ENCODE results near the gene CD46.

The CD46 gene

DNA sequence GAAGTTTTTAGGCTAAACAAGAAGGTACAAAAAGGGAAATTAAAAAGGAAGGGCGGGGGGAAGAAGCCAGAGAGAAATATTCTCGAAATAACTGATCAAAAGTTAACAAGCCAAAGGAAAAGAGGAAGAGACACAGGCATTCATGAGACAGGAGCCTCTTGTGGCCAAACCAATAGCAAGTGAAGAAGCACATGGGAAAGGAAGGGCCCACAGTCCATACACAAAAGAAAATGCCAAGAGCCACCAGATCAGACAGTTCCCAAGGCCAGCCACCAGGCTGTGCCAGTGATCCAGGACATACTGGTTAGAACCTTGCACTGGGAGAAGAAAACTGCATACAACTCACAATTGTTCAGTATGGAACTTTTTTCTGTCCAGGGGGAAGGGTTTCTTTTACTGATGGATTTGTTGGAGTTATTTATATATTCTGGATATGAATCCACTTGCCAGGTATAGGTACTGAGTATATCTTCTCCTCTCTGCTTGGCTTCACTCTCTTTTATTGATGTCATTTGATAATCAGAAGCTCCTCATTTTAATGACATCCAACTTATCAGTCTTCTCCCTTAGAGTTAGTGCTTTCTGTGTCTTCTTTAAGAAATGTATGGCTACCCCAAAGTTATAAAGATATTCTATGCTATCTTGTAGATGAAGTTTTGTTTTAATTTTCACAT is 76.8 kb downstream of the CD46 start:
- peak; percentile 54 for DNase-seq (ENCODE audit: low read depth)

DNA sequence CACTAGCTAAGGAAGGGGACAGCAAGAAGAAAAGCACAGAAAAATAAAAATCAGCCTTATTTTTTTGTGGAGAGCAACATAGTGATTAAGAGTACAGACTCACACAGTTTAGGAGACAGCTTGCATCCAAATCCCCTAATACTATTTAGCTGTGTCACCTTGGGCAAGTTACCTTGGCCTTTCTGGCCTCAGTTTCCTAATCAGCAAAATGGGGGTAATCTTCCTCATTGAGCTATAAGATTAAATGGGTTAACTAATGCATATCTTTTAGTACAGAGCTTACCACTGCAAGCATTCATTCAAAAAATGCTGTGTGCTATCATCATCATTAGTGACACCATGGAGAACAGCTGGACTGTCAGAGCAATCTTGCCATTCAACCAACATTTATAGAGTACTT is 77.7 kb downstream of the CD46 start:
- DNase-seq (ENCODE audit: low read depth), result no peak

DNA sequence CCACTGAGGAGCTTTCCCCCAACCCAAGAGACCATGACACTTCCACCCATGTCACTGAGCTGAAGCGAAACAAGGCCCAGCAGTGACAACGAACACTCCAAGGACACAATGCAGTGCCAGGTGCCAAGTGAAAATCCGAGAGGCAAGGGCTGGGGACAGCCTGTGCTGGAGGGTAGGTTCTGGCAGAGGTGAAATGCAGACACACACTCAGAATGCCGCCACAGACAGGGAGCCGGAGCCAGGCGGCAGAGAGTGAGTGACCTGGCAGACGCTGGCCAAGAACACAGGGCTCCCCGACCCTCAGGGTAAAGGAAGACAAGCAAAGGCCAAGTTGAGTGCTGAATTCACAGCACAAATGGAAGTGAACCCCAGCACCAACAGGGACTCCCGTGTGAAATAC is 78.9 kb downstream of the CD46 start:
- DNase-seq (ENCODE audit: low read depth), result no peak

DNA sequence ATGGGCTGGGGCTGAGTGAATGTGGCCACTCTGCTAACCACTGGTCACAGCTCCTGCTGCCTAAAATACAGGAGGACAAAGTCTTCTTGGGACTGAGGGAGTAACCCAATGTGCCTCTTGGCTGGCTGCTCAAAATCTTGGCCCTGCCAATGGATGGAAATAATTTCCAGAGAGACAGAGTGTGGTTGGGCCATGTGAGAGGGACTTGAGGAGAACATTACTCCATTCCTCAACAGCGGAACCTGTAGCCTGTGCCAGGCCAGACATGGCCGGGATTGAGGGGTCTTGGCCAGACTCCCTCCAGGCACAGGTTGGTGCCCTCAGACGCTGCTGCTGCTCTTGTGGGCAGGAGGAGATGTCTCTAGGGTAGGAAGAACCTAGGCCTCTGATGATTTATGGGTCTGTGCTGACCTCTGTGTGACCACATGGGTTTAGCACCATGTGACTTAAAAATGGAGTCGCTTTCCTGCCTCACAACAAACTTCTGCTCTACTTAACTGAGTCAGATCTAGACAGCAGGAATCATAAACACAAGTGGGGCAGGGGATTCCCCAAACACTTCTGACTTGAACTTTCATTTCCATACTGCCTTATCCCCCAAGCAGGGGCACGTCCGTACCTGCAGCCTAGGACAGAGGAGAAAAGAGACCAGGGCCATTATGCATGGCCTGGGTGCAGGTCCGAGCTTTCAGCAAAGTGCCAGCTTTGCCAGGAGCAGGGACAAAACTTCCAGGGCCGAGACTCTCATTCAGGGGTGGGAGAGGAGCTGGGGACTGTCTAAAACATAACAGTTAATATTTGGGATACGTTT is 79.9 kb downstream of the CD46 start:
- no peak for DNase-seq (ENCODE audit: low read depth)

DNA sequence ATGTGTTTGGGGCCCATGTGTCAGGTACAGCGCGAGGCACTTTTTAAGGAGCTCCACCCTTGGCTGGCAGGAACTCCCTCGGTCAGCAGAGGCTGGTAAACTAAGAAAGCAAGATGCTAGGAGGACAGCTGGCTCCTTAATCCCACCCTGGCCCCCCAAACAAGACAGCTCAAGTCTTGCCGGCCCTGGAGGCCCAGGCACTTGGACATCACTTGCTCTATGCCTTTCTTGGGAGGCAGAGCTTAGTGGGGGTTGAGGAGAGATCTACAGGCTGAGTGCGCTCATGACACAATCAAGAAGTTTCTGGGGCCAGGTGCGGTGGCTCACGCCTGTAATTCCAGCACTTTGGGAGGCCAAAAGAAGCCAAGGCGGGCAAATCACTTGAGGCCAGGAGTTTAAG is 80.9 kb downstream of the CD46 start:
- DNase-seq (ENCODE audit: low read depth), result no peak

DNA sequence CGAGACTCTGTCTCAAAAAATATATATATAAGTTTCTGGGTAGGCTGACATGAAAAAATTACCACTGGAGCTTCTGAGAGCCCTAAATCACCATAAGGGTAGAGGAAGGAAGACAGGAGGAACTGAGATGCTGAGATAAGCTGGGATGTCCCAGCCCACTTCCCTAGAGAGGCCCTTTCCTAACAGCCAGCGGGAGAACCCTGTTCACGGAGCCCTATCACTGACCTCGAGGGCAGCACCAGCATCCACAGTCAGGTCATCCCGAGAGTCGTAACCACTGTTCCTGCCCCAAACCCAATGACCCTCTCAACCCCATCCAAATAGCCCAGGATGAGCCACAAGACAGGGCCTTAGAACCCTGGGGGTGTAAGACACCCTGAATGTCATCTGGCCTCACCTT is 81.5 kb downstream of the CD46 start:
- DNase-seq (ENCODE audit: low read depth), result no peak

DNA sequence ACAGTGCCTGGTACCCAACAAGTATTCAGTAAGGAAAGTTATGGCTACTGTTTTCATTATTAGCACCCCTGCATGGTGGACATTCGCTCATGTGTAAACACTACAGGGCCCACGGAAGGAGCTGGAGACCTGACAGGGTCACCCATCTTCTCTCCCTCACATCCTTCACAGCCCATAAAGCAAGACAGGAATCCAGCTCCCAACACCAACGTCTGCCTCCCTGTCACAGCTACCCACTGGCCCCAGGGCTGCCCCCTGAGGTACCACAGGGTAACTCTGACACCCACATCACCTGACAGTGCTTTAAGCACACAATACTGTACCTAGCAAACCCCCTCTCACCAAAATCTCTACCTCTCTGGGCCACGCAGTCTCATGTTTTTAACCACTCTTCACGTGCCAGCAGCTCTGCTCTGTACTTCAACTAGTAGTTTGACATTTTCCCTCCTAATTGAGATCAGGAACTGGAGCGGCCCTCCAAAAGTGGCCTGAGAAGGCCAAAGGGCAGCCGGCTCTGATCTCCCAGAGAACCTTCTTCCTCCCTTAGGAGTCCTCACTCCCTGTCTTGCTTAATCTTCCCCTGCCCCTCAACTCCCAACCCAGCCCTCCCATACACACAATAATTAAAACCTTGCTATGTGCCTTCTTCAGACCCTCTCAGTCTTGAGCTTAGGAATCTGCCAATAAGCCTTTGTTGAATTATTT is 82.3 kb downstream of the CD46 start:
- DNase-seq (ENCODE audit: low read depth), result no peak

DNA sequence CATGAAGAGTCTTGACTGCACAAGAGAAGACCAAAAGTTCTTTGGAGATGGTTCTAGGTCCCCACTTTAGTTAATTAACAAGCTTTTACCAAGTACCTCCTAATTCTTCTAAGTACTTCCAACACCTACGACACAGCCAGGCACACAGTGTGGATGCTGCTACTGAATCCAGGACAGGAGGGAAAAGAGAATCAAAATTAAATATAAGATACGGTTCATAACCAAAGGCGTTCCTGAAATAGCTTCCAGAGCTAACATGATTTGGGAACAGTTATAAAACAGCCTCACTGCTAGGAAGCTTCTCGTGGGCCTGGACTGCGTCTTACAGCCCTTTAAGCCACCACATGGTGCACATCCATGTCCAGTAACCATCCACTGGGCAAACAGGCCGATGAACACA is 84.1 kb downstream of the CD46 start:
- no peak for DNase-seq (ENCODE audit: low read depth)

DNA sequence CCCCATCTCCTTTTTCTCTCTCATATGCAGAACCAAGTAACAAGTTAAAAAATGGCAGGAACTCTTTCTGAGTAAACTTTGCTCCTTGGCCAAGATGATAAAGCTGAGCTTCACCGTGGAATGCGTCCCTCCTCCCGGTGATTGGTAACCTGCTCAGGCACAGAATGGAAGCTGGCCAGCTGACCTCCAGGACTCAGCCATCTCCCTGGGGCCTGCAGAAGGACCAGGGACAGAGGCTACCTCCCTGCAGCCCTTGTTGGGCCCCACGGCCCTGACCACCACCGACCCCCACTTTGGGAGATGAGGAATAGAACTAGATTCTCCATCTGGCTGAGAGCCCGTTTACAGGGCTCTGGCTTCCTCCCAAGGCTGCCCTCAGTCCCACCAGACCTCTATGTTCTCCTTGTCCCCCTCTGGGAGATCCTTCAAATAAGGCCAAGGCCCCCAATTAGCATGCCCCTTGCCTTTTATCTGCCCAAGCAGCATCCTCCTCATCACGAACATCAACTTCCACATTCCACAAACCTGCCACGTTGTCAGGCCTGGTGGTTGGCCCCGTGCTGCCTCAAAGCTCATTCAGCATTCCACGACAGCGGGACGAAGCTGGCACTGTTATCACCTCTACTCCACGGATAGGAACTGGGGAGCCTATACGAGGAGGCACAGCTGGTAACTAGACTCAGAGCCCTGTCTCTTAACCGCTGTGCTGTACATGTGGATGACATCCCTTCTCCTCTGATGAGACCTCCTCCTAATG is 84.9 kb downstream of the CD46 start:
- no peak for DNase-seq (ENCODE audit: low read depth)

DNA sequence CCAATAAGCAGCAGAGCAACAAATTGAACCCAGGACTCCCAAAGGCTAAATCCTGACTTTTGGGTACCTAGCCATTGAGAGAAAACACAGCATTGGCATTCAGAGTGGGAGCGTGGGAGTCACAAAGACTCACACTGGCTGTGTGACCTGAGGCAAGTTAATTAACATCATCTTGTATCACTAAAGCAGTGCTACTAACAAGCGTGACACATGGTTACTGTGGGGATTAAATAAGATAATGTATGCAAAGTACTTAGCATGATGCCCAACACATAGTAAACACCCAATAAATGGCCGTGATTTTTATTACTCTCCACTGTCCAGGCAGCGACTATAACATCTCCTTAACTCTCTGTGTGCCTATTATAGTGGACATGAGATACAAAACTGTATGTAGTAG is 85.8 kb downstream of the CD46 start:
- DNase-seq (ENCODE audit: low read depth), result no peak

DNA sequence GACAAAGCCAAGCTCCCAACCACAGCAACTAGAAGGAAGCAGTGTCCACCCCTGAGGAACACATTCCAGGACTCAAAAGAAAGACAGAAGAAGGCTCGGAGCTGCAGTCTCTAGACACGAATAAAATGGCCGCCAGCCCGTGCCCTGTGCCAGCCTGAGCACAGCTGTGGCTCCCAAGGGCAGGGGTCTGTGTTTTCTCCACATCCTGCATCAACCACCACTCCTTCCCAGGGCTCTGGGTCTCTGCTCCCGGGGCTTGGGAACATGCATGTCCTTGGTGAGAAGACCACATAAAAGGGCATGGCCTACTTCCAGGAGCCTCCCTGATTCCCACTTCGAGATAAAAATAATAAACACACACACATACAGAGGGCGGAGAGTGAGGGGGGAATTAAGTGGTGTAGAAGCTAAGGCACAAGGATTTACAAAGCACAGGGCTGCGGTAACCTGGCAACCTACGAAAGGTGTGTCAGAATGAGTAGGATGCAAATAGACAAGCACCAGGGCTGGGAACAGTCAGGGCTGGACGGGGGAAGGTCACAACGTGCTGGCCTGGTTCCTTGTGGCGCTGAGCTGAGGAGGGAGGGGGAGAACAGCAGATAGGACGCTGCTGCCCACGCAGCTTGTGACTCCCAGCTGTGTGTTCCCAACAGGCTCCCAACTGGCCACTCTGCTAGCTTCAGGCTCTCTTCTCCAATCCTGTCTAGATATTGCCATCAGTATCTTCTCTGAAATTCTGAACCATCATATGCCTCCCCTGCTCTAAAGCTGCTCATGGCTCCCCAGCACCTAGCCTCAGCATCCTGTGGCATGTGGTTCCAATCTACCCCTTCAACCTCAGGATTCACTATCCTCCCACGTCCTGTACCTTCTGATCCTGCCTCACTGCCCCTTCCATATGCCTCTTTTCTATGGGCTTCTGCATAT is 86.6 kb downstream of the CD46 start:
- DNase-seq (ENCODE audit: low read depth), result no peak

DNA sequence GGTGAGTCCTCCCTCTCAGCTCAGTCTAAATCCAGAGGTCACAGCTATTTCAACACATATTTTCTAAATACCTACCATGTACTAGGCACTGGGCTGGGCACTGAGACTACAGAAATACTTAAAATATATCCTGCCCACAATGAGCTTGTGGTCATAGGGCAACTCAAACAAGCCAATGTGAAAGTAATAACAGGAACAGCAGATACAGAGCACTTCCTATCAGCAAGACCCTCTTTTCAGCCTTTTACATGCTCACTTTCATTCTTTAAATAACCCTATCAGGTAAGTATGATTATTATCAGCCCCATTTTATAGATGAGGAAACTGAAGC is 87.2 kb downstream of the CD46 start:
- DNase-seq (ENCODE audit: low read depth), result no peak

DNA sequence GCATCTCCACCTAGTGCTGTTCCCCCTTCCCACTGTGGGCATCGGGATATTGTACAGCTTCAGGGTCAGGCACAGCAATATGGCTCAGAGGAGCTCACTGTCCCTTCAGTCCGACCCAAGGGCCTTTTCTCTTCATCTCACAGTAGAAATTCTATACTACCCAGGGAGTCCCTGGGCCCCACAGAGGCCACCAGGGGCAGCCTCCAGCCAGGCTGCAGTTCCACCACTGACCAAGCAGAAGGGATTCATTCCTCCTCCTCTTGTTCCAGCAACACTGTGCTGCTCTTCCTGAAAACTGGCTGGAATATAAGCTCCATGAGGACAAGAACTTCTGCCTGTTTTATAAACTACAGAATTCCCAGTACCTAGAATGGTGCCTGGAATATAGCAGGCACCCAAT is 88.5 kb downstream of the CD46 start:
- no peak for DNase-seq (ENCODE audit: low read depth)

DNA sequence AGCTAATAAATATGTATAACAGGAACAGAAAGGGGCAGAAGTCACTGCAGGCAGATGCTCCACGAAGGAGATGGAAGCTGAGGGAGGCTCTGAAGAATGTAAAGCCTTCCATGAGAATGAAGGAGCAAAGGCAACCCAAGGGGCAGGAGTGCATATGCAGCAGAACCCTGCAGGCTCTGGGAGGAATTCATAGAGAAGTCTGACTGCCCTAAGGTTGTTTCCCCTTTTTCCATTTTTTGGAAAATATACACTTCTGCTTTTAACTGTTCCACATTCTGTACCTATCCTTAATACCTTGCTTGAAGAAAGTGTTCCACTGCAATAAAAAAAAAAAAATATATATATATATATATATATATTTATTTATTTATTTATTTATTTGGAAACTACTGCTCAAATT is 89.4 kb downstream of the CD46 start:
- no peak for DNase-seq (ENCODE audit: low read depth)

DNA sequence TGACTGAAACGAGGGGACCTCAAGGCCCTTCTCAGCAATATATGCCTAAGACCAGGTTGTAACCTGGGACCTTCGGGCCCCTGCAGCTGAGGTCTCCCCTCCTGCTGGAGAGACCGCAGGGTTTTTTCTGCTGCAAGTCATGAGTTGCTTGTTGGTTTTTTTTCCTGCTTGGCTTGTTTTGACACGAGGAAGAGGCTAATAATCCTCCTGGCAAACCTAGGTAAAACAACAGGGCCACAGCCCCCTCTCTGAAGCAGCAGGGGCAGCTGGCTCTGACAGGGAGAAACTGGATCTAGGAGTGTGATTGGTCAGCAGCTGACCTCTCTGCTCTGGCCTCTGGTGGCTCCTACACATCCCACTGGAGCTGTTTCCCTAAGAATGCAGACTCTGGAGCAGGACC is 90.0 kb downstream of the CD46 start:
- DNase-seq (ENCODE audit: low read depth), result no peak

DNA sequence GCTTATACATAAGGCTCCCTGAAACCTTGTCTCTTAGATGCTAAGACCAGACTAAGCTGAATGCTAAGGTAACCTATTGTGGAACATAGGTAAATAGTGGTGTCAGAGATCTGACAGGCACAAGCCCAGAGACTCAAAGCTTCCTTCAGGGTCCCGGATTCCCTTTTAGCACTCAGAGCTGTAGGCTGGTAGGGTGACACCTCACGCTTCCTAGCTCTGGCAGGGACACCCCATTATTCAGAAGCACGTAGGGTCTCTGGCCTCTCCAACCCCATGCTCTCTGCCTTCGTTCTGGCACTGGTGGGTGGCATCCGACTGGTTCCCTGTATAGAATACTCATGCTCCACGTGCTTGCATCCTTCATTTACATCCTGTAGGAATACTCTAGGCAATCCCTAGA is 90.7 kb downstream of the CD46 start:
- no peak for DNase-seq (ENCODE audit: low read depth)

DNA sequence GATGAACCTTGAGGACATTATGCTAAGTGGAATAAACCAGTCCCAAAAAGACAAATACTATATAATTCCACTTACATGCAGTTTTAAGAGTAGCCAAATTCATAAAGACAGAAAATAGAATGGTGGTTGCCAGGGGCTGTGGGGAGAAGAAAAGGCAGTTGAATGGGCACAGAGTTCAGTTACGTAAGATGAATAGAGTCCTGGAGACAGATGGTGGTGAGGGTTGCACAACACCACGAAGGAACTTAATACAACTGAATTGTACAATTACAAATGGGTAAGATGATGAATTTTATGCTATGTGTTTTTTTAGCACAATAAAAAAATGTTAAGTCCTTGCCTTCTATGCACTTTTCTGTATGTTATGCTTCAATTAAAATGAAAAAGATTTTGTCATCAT is 92.5 kb downstream of the CD46 start:
- no peak for DNase-seq (ENCODE audit: low read depth)

All from T follicular helper cell (primary cell).